Measurements from ENCODE around the gene GMPR. TPM values are rescaled to one million over a fixed set of nuclear protein-coding genes. Genes with fewer than 3 reads are reported as not detected.
A peak's percentile ranks its signal among the peaks of the same experiment; 100 is the strongest.
"Not testable (repeated sequence)": the region's sequence is repeated elsewhere in the genome, so short reads cannot be mapped to it uniquely, and the experiment has no call there.

GMPR gene
- total and polyA plus RNA-seq, 5 donors, result 68.2 to 123 (median 72.3) TPM

DNA sequence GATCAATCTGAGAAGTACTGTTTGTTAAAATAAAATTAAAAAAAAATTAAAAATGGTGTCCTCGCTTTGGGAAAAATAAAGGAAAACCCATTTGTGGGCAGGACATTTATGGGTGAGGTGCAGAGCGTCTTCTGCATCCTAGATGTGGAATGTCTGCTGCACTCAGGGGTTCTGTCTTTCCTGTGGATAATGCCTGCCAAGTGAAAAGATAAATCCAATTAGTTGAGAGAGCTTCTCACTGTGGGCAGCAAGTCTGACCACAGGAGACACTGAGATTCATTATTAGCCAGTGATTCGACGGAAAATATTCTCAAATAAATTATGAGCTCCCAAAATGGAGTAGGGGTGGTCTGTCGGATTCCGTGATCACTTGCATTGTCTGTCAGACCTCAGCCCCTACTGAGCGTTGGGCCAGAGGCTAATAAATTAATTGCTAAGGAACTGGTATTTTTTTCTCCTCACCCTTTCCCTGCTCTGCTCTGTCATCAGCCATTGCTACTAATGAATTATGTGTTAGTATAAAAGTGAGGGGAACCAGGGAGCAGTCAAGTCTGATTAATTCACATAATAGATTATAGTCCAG, 10.0 kb downstream of the GMPR start:
- H3K27ac ChIP-seq (ENCODE audit: low read length), result no peak overlapping the region
- no peaks in the 10 kb centered on the region for H3K9me3 ChIP-seq (ENCODE audit: control insufficient read depth, low read length)
- ATAC-seq, result no peak
- no peak overlapping the region for H3K4me3 ChIP-seq (ENCODE audit: low read length)
- no peak for DNase-seq
- peaks cover 10% of the 10 kb centered on the region for H3K4me1 ChIP-seq (ENCODE audit: control insufficient read depth, insufficient read depth, low read length)
- no peaks in the 10 kb centered on the region for H3K27me3 ChIP-seq (ENCODE audit: control insufficient read depth, insufficient read depth)
- intact Hi-C loops (cut with DNase I), result no loop called here
- WGBS, result 82% methylated on average over 7 of the region's 7 CpGs

DNA sequence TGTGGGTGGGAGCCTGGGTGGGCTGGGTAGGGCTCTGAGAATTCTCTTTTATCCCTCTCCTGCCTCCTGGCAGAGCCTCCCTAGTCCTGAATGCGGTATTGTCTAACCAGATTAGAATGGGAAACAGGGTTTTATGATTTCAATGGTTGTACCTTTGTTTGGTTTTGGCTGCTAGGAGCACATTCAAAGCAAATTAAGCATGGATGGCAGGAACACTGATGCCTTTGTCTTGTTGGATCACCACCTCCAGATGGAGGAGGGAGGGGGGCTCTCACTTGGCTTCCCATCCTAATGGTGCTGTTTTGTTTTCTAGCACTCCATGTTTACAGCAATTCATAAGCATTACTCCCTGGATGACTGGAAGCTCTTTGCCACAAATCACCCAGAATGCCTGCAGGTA, 11.6 kb downstream of the GMPR start:
- Histone ChIP-seq H3K27ac (ENCODE audit: low read length) (no peak overlapping the region), H3K9me3 (ENCODE audit: control insufficient read depth, low read length) (no peaks in the 10 kb centered on the region), H3K4me1 (ENCODE audit: control insufficient read depth, insufficient read depth, low read length) (peaks cover 5% of the 10 kb centered on the region), H3K4me3 (ENCODE audit: low read length) (no peak overlapping the region), H3K27me3 (ENCODE audit: control insufficient read depth, insufficient read depth) (no peaks in the 10 kb centered on the region)
- 89% methylated on average over 1 of the region's 1 CpG for WGBS
- DNase-seq, result no peak
- intact Hi-C loops (cut with DNase I), result no loop called here
- no peak for ATAC-seq

- Histone ChIP-seq H3K4me1 (ENCODE audit: control insufficient read depth, insufficient read depth, low read length) (no peaks in the 10 kb centered on the region), H3K27ac (ENCODE audit: low read length) (no peak overlapping the region), H3K9me3 (ENCODE audit: control insufficient read depth, low read length) (no peaks in the 10 kb centered on the region), H3K27me3 (ENCODE audit: control insufficient read depth, insufficient read depth) (no peaks in the 10 kb centered on the region), H3K4me3 (ENCODE audit: low read length) (no peak overlapping the region)
- no peak for ATAC-seq
- no peak for DNase-seq
- intact Hi-C loops (cut with DNase I), result no loop called here
- 92% methylated on average over 2 of the region's 2 CpGs for WGBS
Observed at GRCh38 chr6:16251706-16252105, 13.3 kb downstream of the GMPR start.

DNA sequence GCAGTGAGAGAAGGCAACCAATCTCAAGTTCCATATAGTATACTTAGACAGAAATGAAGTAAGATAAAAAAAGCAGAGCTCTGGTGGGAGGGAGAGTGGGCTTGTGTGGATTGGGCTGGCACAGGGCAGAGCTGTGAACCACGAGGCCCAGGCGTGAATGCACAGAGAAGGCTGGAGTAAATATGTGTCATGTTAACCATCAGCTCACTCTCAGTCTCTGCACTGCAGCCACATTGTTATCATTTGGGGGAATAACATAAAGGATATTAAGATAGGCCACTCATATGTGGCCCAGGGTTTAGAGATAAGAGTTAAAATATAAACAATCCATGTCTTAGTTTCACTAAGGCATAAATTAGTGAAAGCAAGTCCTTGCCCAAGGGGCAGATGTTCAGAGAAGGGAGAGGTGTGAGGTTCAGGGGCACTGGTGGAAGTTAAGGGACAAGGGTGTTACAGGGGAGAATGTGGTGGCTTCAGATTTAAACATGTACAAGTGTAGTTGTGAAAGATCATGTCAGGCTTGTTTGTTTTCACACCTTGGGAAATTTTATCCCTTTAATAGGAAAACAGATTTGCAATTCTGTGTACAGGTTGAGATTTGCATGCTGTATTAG, 14.4 kb downstream of the GMPR start:
- no peaks in the 10 kb centered on the region for H3K27me3 ChIP-seq (ENCODE audit: control insufficient read depth, insufficient read depth)
- WGBS, result 44% methylated on average over 2 of the region's 2 CpGs
- no peak overlapping the region for H3K4me3 ChIP-seq (ENCODE audit: low read length)
- no peaks in the 10 kb centered on the region for H3K9me3 ChIP-seq (ENCODE audit: control insufficient read depth, low read length)
- ATAC-seq (no peak), DNase-seq (no peak)
- peaks cover 3% of the 10 kb centered on the region for H3K4me1 ChIP-seq (ENCODE audit: control insufficient read depth, insufficient read depth, low read length)
- intact Hi-C loops (cut with DNase I), result no loop called here
- H3K27ac ChIP-seq (ENCODE audit: low read length), result no peak overlapping the region

DNA sequence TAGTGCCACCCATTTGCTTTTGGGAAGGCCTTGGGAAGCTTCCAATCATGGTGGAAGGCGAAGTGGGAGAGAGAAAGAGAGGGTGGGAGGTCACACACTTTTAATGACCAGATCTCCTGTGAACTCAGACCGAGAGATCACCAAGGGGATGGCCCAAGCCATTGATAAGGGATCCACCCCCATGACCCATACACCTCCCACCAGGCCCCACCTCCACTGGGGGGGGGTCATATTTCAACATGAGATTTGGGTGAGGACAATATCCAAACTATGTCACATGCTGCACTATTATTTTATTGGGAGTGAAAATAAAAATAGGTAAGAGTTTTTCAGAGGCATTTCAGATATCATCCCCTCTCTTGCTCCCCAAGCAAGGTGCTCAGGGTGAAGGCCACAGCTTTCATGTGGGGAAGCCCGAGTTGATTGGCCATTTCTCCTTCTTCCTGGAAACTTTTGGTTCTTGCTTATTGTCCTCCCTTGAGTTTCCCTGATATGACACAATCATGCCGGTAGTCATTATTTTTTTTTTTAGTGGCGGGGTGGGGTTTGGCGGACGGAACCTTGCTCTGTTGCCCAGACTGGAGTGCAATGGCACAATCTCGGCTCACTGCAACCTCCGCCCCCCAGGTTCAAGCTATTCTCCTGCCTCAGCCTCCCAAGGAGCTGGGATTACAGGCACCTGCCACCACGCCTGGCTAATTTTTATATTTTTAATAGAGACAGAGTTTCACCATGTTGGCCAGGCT, 15.2 kb downstream of the GMPR start:
- Histone ChIP-seq H3K4me3 (ENCODE audit: low read length) (no peak overlapping the region), H3K27me3 (ENCODE audit: control insufficient read depth, insufficient read depth) (no peaks in the 10 kb centered on the region), H3K9me3 (ENCODE audit: control insufficient read depth, low read length) (no peaks in the 10 kb centered on the region), H3K4me1 (ENCODE audit: control insufficient read depth, insufficient read depth, low read length) (peaks cover 6% of the 10 kb centered on the region), H3K27ac (ENCODE audit: low read length) (no peak overlapping the region)
- intact Hi-C loops (cut with DNase I), result no loop called here
- ATAC-seq (no peak), DNase-seq (no peak)
- WGBS, result 85% methylated on average over 10 of the region's 10 CpGs

- intact Hi-C loops (cut with DNase I), result no loop called here
- no peaks in the 10 kb centered on the region for H3K27me3 ChIP-seq (ENCODE audit: control insufficient read depth, insufficient read depth)
- H3K9me3 ChIP-seq (ENCODE audit: control insufficient read depth, low read length), result no peaks in the 10 kb centered on the region
- peaks cover 6% of the 10 kb centered on the region for H3K4me1 ChIP-seq (ENCODE audit: control insufficient read depth, insufficient read depth, low read length)
- H3K27ac ChIP-seq (ENCODE audit: low read length), result no peak overlapping the region
- ATAC-seq (no peak), DNase-seq (no peak)
- 94% methylated on average over 9 of the region's 9 CpGs for WGBS
- no peak overlapping the region for H3K4me3 ChIP-seq (ENCODE audit: low read length)
Observed at GRCh38 chr6:16254535-16254934, 16.1 kb downstream of the GMPR start.

DNA sequence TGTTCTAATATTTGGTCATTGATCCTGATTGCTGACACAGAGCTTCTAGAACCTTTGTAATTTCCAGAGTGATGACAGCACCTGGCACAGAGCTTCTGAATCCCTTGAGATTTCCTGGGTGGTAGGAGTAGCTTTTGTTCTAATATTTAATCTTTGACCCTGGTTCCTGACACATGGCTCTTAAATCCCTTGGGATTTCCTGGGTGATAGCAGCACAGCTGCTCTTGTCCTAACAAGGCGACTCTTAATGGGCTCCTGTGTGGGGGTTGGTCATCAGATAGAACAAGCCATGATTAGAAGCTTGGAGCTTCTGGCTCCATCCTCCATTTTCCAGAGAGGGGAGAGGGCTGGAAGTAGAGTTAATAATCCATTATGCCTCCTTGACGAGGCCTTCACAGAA, 18.4 kb downstream of the GMPR start:
- Histone ChIP-seq H3K4me3 (ENCODE audit: low read length) (no peak overlapping the region), H3K9me3 (ENCODE audit: control insufficient read depth, low read length) (no peaks in the 10 kb centered on the region), H3K27me3 (ENCODE audit: control insufficient read depth, insufficient read depth) (no peaks in the 10 kb centered on the region), H3K4me1 (ENCODE audit: control insufficient read depth, insufficient read depth, low read length) (peaks cover 6% of the 10 kb centered on the region), H3K27ac (ENCODE audit: low read length) (no peak overlapping the region)
- intact Hi-C loops (cut with DNase I), result no loop called here
- ATAC-seq (no peak), DNase-seq (no peak)
- 88% methylated on average over 2 of the region's 2 CpGs for WGBS

GRCh38 chr6:16257999-16258708, 19.8 kb downstream of the GMPR start:
- Histone ChIP-seq H3K9me3 (ENCODE audit: control insufficient read depth, low read length) (no peaks in the 10 kb centered on the region), H3K27ac (ENCODE audit: low read length) (peak overlapping the region; percentile 73), H3K4me3 (ENCODE audit: low read length) (no peak overlapping the region), H3K27me3 (ENCODE audit: control insufficient read depth, insufficient read depth) (no peaks in the 10 kb centered on the region), H3K4me1 (ENCODE audit: control insufficient read depth, insufficient read depth, low read length) (peaks cover 6% of the 10 kb centered on the region)
- ATAC-seq (peak; percentile 84 to 91), DNase-seq (no peak)
- intact Hi-C loops (cut with DNase I), result no loop called here
- WGBS, result 42% methylated on average over 7 of the region's 7 CpGs

- Histone ChIP-seq H3K9me3 (ENCODE audit: control insufficient read depth, low read length) (no peaks in the 10 kb centered on the region), H3K27me3 (ENCODE audit: control insufficient read depth, insufficient read depth) (no peaks in the 10 kb centered on the region), H3K4me1 (ENCODE audit: control insufficient read depth, insufficient read depth, low read length) (peaks cover 6% of the 10 kb centered on the region), H3K27ac (ENCODE audit: low read length) (peak overlapping the region; percentile 17), H3K4me3 (ENCODE audit: low read length) (no peak overlapping the region)
- DNase-seq (no peak), ATAC-seq (no peak)
- intact Hi-C loops (cut with DNase I), result no loop called here
- 66% methylated on average over 6 of the region's 6 CpGs for WGBS
Observed at GRCh38 chr6:16258709-16259075, 20.3 kb downstream of the GMPR start.

- H3K4me3 ChIP-seq (ENCODE audit: low read length); ATAC-seq; DNase-seq; H3K4me1 ChIP-seq (ENCODE audit: control insufficient read depth, insufficient read depth, low read length); H3K9me3 ChIP-seq (ENCODE audit: control insufficient read depth, low read length); H3K27ac ChIP-seq (ENCODE audit: low read length); H3K27me3 ChIP-seq (ENCODE audit: control insufficient read depth, insufficient read depth); intact Hi-C loops (cut with DNase I): not testable (repeated sequence)
- WGBS, result 94% methylated on average over 2 of the region's 3 CpGs
Observed at GRCh38 chr6:16259604-16260003, 21.2 kb downstream of the GMPR start.

DNA sequence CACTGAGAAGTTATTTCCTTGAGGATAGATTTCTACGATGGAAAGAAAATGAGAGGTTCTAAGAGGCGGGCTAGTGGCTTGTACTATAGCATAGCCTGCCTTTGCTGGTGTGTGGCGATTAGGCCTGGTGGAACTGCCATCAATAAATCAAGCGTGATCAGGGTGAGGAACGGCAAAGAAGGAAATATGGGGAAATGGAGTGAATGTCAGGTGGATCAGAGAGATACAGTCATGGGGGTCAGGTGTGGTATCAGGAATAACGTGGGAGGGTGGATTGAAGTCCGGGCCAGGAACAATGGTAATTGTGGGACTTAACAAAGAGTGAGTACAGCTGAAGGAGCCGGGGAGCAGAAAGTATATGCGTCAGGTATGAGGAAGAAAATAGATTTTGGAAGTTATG, 22.2 kb downstream of the GMPR start:
- intact Hi-C loops (cut with DNase I); ATAC-seq: not testable (repeated sequence)
- 87% methylated on average over 7 of the region's 9 CpGs for WGBS

More for the DNA sequence above, 22.2 kb downstream of the GMPR start:
- not testable (repeated sequence) for H3K9me3 ChIP-seq (ENCODE audit: control insufficient read depth, low read length); H3K27me3 ChIP-seq (ENCODE audit: control insufficient read depth, insufficient read depth); H3K27ac ChIP-seq (ENCODE audit: low read length); H3K4me1 ChIP-seq (ENCODE audit: control insufficient read depth, insufficient read depth, low read length); H3K4me3 ChIP-seq (ENCODE audit: low read length); DNase-seq

Measured in right cardiac atrium (tissue), 5 donors.